Left hindlimb (tissue), 1 donor: ENCODE measurements around the gene LSP1.

Experiments
- DNase-seq: peaks from one replicate; pipeline ENCODE4 v3.0.0-alpha.2; 2018

Gene LSP1

DNA sequence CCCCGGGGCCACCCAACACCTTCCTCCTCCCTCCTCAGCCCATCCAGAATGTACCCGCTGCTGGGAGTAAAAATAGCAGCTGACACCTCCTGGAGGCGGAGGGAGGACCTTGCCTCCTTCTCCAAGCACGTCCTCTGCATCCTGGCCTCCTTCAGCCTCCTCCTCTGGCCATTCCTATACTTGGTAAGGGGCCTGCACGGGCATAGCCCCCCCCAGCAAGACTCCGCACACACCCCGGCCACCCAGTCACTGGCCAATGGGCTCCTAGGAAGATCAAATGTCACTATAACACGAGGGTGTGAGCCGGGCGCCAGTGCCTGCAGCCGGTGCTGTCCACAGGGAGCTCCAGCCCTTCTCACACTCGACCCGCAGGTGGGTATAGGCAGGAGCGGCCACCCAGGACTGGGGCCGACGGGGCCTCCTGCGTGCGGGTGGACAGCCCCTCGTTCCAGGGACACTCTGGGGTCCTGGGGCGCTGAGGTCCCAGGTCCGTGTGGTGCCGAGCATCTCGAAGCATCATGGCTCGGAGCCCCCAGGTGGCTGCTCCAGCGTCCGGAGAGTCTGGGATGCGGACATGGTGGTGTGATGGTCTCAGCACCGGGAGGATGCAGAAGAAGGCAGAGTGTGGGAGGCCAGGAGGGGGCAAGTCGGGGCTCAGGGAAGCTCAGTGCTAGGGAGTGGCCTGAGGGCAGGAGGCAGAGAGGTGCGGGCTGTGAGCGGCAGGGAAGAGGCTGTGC, 66.7 kb downstream of the LSP1 start, which contains the start of gene TNNT3:
TNNT3 (plus strand) TSS at position 313 of the 737 bp plus-strand sequence. CDS start 3,172 bp downstream, outside the sequence.
- DNase-seq: peak; percentile 63

DNA sequence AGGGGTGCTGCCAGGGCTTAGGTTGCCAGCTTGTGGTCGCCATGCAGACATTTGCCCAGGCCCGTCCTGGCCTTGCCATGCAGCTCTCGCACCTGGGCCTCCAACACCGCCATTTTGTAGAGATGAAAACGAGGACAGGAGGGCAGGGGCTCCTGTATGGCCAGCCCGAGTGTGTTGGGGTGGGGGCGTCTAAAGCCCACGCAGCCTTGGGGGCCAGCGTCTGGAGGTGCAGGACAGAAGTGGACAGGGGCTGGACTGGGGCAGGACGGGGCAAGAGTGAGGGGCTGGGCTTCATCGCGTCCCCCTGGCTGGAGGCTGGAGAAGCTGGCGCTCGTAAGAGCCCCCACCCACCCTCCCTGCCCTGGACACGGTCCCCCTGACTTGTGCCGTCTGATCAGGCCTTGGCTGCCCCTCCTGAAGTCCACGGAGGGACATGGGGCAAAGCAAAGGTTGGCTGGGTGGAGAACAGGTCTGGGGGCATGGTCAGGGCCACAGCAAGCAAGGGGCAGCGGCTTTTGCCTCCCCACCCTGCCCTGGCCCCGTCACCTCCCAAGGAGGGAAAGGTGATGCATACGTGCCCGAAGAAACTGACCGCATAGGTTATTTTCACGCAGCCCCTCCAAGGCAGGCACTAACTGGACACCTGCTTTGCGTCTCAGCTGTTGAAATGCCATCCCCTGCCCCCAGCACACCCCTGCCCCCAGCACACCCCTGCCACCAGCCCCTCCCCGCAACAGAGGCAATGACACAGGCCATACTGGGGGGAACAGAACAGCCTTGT, 67.4 kb downstream of the LSP1 start:
- peak; percentile 23 for DNase-seq

GRCh38 chr11:1920909-1921573, 68.2 kb downstream of the LSP1 start:
- peak; percentile 67 for DNase-seq

- peak; percentile 88 for DNase-seq
These were observed 68.8 kb downstream of the LSP1 start for GRCh38 chr11:1921574-1922141.

- peak; percentile 72 for DNase-seq
These were observed 69.7 kb downstream of the LSP1 start for GRCh38 chr11:1922481-1923081.

- peak; percentile 26 for DNase-seq
These were observed 70.5 kb downstream of the LSP1 start for GRCh38 chr11:1923201-1923956.

GRCh38 chr11:1924181-1924580, 71.3 kb downstream of the LSP1 start:
- peak; percentile 42 for DNase-seq

GRCh38 chr11:1924646-1925372, 71.9 kb downstream of the LSP1 start:
- peak; percentile 40 for DNase-seq

DNA sequence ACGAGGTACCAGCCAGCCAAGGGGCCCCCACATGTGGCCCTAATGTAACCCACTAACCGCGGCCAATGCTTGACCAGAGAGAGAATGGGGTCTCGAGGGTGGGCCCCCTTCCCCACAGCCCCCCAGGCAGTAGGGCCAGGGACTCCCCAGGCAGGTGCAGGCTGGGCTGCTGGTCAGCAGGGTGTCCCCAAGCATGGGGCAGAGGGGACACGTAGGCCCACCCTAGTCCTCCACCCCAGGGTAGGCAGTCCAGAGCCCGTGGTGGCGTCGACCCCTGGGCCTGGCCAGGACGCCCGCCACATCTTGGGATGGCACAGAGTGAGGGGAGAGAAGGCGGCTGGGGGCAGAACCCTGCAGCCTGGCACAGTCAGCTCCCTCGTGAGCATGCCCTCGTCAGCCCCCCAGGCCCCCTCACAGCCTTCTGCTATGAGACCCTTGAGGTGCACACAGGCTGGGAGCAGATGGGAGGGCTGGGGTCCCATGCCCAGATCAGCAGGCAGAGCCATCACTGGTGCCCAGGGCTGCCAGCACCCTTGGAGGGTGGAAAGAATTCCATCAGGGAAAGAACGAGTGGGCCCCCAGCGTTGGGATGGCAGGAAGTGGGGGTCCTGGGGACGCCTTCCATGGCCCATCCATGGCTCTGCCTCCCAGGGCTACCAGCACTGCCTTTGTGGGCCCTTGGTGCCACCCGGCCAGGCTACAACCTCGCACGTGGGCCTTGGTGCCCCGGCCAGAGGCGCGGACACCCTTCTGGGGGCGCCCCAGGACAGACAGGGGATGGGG, 72.7 kb downstream of the LSP1 start:
- DNase-seq: peak; percentile 34

DNA sequence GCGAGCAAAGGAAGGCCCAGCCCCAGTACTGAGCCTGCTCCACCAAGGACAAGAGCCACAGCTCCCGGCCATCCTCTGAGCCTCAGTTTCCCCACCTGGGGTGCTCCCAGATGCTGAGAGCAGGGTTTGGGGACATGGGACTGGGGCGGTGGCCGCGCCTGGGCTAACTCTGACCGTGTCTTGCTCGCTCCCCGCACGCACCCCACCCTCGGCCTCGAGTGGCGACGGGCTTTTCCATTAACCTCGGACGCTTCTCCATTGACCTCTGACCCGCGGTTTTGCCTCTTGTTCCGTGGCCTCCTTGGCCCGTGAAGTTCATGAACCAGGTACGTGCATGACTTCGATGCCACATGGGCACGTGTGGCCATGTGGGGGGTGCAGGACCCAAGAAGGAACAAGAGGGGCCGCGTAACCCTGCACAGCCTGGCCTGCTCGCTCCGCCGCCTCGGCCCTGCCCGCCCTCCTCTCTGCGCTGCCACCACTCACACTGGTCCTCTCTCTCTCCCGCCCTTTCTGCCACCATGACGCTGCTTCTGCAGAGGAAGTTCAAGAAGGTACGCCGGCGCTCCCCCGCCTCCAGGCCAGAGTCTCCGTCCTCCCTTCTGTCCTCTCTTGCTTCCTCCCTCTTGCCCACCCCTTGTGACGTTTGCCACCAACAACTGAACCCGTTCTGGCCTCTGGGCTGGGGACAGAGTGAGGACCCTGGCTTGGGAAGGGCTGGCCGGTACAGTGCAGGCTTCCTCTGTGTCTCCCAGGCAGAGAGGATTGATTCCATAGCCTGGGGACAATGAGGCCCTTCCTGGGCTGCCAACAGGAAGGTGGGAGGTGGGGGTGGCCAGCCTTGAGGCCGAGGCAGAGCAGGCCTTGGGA, 73.5 kb downstream of the LSP1 start:
- peak; percentile 27 for DNase-seq

DNA sequence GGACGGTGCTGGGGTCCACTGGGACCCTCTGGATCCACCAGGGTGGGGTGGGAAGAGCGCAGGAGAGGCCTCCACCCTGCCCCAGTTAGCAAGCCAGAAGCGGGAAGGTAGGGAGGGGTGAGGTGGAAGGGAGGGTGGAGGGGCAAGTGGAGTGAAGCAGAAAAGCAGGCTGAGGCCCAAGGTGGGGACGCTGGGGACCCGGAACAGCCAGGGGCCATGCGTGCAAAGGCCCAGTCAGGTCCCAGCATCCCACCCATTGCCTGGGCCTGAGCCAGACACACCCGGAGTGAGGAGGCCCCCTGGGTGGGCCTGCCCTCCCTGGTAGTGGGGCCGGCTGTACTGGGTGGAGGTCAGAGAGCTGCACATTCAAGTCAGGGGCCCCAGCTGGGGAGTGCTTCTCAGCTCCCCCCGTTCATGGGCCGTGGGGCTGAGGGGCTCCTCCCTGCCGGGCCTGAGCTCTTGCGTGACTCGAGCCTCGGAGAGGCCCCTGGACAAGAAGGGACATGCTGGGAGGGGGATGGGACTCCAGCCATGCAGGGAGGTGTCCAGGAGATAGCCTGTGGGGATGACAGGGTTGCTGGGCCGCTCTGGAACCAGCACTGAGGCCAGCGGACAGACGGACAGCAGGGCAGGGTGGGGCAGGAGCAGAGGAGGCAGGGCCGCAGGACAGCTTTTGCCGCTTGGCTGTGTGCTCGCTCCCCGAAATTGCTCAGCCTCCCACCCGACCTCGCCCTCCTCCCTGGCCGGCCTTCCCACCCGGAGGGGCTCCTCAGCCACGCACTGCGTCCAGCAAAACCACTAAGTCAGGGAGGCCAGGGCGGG, 74.4 kb downstream of the LSP1 start:
- peak; percentile 86 for DNase-seq

DNA sequence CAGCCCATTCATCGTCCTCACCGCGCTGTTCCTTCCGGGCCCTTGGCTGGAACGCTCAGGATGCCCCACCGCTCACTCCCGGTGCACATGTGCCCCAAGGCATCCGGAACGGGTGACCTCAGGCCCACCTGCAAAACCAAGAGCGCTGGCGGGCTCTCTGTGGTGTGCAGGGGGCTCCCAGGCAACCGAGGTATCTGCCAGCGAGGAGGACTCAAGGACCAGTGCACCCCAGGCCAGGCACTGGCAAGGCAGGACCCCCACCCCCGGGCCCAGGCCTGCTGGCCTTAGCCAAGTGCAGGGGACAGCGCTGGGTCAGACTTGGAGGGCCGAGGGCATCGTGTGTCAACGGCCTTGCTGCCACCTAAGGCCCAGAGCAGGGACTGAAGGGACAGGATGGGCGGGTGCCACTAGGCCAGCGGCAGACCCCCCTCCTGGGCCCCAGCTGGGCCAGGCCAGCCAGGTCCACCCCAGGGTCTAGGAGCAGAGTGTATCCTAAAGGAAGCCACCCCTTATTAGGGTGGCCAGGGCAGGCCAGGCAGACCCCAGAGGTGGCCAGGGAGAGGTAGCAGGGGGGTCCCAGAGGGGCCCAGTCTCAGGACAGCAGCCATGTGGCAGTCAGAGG, 75.1 kb downstream of the LSP1 start:
- DNase-seq: no peak

DNA sequence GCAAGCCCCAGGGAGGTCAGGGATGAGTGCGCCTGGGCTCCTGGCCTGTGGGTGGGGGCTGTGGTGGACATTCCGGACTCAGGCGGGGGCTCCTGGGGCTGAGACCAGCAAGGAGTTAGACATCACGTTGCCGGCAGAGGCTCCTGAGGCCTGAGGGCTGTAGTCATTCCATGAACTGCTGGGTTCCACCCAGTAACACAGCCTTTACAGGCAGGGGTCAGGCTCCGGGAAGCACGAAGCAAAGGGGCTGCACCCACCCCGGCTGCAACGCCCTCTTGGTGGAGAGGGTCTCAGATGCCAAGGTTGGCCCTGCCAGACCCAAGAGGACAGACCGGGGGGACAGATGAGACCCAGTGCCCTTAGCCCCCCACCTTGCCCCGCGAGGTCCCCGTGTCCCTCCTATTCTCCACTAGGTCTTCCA, 75.6 kb downstream of the LSP1 start:
- DNase-seq: no peak

DNA sequence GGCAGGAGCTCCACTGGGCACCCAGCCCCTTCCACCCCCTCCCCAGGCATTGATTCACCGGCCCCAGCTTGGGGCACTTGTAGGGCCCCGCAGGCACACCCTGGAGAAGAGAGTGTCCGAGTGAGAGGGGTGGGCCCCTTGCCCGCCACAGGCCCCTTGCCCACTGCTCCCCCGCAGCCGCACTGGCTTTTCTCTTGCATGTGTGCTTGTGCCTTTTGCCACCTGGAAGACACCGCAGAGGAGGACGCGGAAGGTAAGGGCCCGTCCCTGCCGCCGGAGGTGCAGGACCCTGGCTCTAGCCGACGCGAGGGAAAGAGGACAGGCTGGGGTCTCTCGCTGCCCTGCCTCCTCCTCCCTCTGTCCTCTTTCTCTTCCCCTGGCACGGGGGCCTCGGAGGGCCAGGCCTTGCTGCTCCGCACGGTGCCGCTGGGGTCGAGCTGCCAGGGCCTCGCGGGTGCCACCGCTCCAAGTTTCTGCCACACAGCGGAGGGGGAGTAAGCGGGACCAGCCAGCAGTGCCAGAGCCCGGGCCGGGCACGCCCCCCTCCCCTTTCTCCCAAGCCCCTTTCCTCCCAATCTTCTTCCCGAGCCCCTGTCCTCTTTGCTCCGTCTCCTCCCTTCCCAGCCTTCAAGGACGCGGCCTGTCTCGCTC, 76.1 kb downstream of the LSP1 start:
- no peak for DNase-seq

- DNase-seq: no peak
These were observed 77.0 kb downstream of the LSP1 start for GRCh38 chr11:1929621-1930461.

- DNase-seq: no peak
These were observed 77.6 kb downstream of the LSP1 start for GRCh38 chr11:1930462-1930830.
